Skeletal muscle tissue (tissue), 4 donors: Measurements from ENCODE around the gene GREM1. TPM values are rescaled to one million over a fixed set of nuclear protein-coding genes. Genes with fewer than 3 reads are reported as not detected.

ENCODE experiments used
- H3K27ac ChIP-seq: one replicate; pipeline ENCODE4 v1.7.0; 2013; ENCODE audit warnings: mild to moderate bottlenecking, low read depth, low read length, inconsistent platforms
- H3K27me3 ChIP-seq, 3 donors: one replicate each; pipeline ENCODE4 v1.7.0; 2013; ENCODE audit warnings: low read length in 3 of 3; ENCODE audit not compliant: control insufficient read depth in 3 of 3, insufficient read depth in 3 of 3
- H3K36me3 ChIP-seq, 3 donors: one replicate each; pipeline ENCODE4 v1.7.0; 2013; ENCODE audit warnings: low read length in 3 of 3; ENCODE audit not compliant: control insufficient read depth in 3 of 3, insufficient read depth in 3 of 3
- H3K4me1 ChIP-seq, 3 donors: one replicate each; pipeline ENCODE4 v1.7.0; 2013; ENCODE audit warnings: low read length in 3 of 3, mild to moderate bottlenecking in 3 of 3; ENCODE audit not compliant: control insufficient read depth in 3 of 3, insufficient read depth in 3 of 3
- H3K4me3 ChIP-seq, 3 donors: one replicate each; pipeline ENCODE4 v1.7.0; 2013; ENCODE audit warnings: low read length in 3 of 3
- H3K9ac ChIP-seq, 3 donors: one replicate each; pipeline ENCODE4 v1.7.0; 2013; ENCODE audit warnings: low read length in 3 of 3, mild to moderate bottlenecking in 3 of 3, moderate library complexity in 2 of 3, low read depth in 1 of 3
- H3K9me3 ChIP-seq, 3 donors: one replicate each; pipeline ENCODE4 v1.7.0; 2013; ENCODE audit warnings: low read length in 3 of 3; ENCODE audit not compliant: control insufficient read depth in 3 of 3
- total RNA-seq: library from RNA; depleted of rRNA; stranded (reverse); fragments of >200 nt; gene quantifications from one replicate; pipeline ENCODE4 v1.2.3, GENCODE V29; 2014
- donor health status: Osteomylitis.

Gene GREM1
- total RNA-seq, 1 donor from 2014 or later: 0.52 TPM

- H3K27me3 ChIP-seq: no peaks in the 10 kb centered on the region
- H3K4me3 ChIP-seq: no peak overlapping the region
- H3K9me3 ChIP-seq: no peaks in the 10 kb centered on the region
- H3K27ac ChIP-seq: no peak overlapping the region
- H3K4me1 ChIP-seq: no peaks in the 10 kb centered on the region
- no peak overlapping the region for H3K9ac ChIP-seq
- no peaks in the 10 kb centered on the region for H3K36me3 ChIP-seq
Observed at GRCh38 chr15:32743411-32744140, 25.8 kb downstream of the GREM1 start.

GRCh38 chr15:32746116-32746857, 28.5 kb downstream of the GREM1 start:
- H3K9ac ChIP-seq: no peak overlapping the region
- no peaks in the 10 kb centered on the region for H3K9me3 ChIP-seq
- no peaks in the 10 kb centered on the region for H3K4me1 ChIP-seq
- H3K36me3 ChIP-seq: no peaks in the 10 kb centered on the region
- no peak overlapping the region for H3K4me3 ChIP-seq
- H3K27me3 ChIP-seq: no peaks in the 10 kb centered on the region
- no peak overlapping the region for H3K27ac ChIP-seq

GRCh38 chr15:32747921-32748342, 30.1 kb downstream of the GREM1 start:
- H3K4me3 ChIP-seq: no peak overlapping the region
- H3K27me3 ChIP-seq: no peaks in the 10 kb centered on the region
- no peaks in the 10 kb centered on the region for H3K9me3 ChIP-seq
- no peak overlapping the region for H3K9ac ChIP-seq
- H3K36me3 ChIP-seq: no peaks in the 10 kb centered on the region
- no peak overlapping the region for H3K27ac ChIP-seq
- no peaks in the 10 kb centered on the region for H3K4me1 ChIP-seq

- no peak overlapping the region for H3K4me3 ChIP-seq
- no peak overlapping the region for H3K27ac ChIP-seq
- H3K9me3 ChIP-seq: no peaks in the 10 kb centered on the region
- no peaks in the 10 kb centered on the region for H3K36me3 ChIP-seq
- H3K9ac ChIP-seq: no peak overlapping the region
- H3K27me3 ChIP-seq: no peaks in the 10 kb centered on the region
- no peaks in the 10 kb centered on the region for H3K4me1 ChIP-seq
Observed at GRCh38 chr15:32750979-32751378, 33.2 kb downstream of the GREM1 start.

GRCh38 chr15:32757426-32757825, 39.6 kb downstream of the GREM1 start:
- H3K4me3 ChIP-seq: no peak overlapping the region
- no peak overlapping the region for H3K27ac ChIP-seq
- H3K9ac ChIP-seq: no peak overlapping the region
- H3K27me3 ChIP-seq: no peaks in the 10 kb centered on the region
- H3K9me3 ChIP-seq: no peaks in the 10 kb centered on the region
- no peaks in the 10 kb centered on the region for H3K36me3 ChIP-seq
- no peaks in the 10 kb centered on the region for H3K4me1 ChIP-seq

- H3K4me1 ChIP-seq: no peaks in the 10 kb centered on the region
- no peak overlapping the region for H3K27ac ChIP-seq
- no peaks in the 10 kb centered on the region for H3K9me3 ChIP-seq
- H3K4me3 ChIP-seq: no peak overlapping the region
- H3K36me3 ChIP-seq: no peaks in the 10 kb centered on the region
- H3K27me3 ChIP-seq: no peaks in the 10 kb centered on the region
- no peak overlapping the region for H3K9ac ChIP-seq
Observed at GRCh38 chr15:32763295-32763694, 45.5 kb downstream of the GREM1 start.

GRCh38 chr15:32765236-32765635, 47.4 kb downstream of the GREM1 start:
- no peaks in the 10 kb centered on the region for H3K4me1 ChIP-seq
- no peaks in the 10 kb centered on the region for H3K27me3 ChIP-seq
- no peaks in the 10 kb centered on the region for H3K36me3 ChIP-seq
- H3K27ac ChIP-seq: no peak overlapping the region
- H3K4me3 ChIP-seq: no peak overlapping the region
- H3K9me3 ChIP-seq: no peaks in the 10 kb centered on the region
- H3K9ac ChIP-seq: no peak overlapping the region

GRCh38 chr15:32766101-32766500, 48.3 kb downstream of the GREM1 start:
- no peaks in the 10 kb centered on the region for H3K27me3 ChIP-seq
- no peak overlapping the region for H3K9ac ChIP-seq
- H3K4me3 ChIP-seq: no peak overlapping the region
- no peaks in the 10 kb centered on the region for H3K9me3 ChIP-seq
- no peaks in the 10 kb centered on the region for H3K36me3 ChIP-seq
- H3K27ac ChIP-seq: no peak overlapping the region
- H3K4me1 ChIP-seq: no peaks in the 10 kb centered on the region

GRCh38 chr15:32767236-32767635, 49.4 kb downstream of the GREM1 start:
- Histone ChIP-seq H3K9me3 (no peaks in the 10 kb centered on the region), H3K4me1 (no peaks in the 10 kb centered on the region), H3K36me3 (no peaks in the 10 kb centered on the region), H3K4me3 (no peak overlapping the region), H3K9ac (no peak overlapping the region), H3K27ac (no peak overlapping the region), H3K27me3 (no peaks in the 10 kb centered on the region)

GRCh38 chr15:32774022-32774421, 56.2 kb downstream of the GREM1 start:
- Histone ChIP-seq H3K4me3 (no peak overlapping the region), H3K27ac (no peak overlapping the region), H3K9ac (no peak overlapping the region), H3K27me3 (no peaks in the 10 kb centered on the region), H3K36me3 (peaks cover 0 to 6% (median 0%) of the 10 kb centered on the region in 3 donors), H3K4me1 (no peaks in the 10 kb centered on the region), H3K9me3 (peaks cover 0 to 2% (median 0%) of the 10 kb centered on the region in 3 donors)
